Measurements from ENCODE around the gene SERTAD4. TPM values are rescaled to one million over a fixed set of nuclear protein-coding genes. Genes with fewer than 3 reads are reported as not detected.

Gene SERTAD4
- total and polyA plus RNA-seq, 2 experiments from 2014 or later = 1.3 to 1.6 TPM

- TF ChIP-seq ZNF462 (CRISPR knock-in tag; IDR thresholded peaks at IDR 0.05) (no peak), ZNF114 (CRISPR knock-in tag; IDR thresholded peaks at IDR 0.05) (no peak), POLR2AphosphoS5 (IDR thresholded peaks at IDR 0.05; ENCODE audit: low read depth) (no peak)
Observed at GRCh38 chr1:210228158-210228557, 4.4 kb upstream of the SERTAD4 start (continued).

- no peaks in the 10 kb centered on the region; the same call in 2 of the 3 replicates for H3K36me3 Mint-ChIP-seq (ENCODE audit: low read depth)
- peaks cover 5% of the 10 kb centered on the region; the same call in 1 of the 2 replicates for H3F3A ChIP-seq (replicated peaks; ENCODE audit: low read depth)
- H3K4me3 ChIP-seq = no peak overlapping the region
- no peak overlapping the region for H2AFZ ChIP-seq
- H3K27ac Mint-ChIP-seq = no peak overlapping the region
- peaks cover 29% of the 10 kb centered on the region for H3K27me3 Mint-ChIP-seq (ENCODE audit: insufficient read depth, low read depth, poor library complexity)
- 0 out of 2 replicates have a peak, but pooled peaks cover under 1% of the 10 kb centered on the region for H3K9me2 ChIP-seq (ENCODE audit: insufficient read depth)
- no peak overlapping the region for H3K4me2 ChIP-seq
- DNase-seq (ENCODE audit: low spot score) (no peak), ATAC-seq (no peak)
- H4K20me1 ChIP-seq (replicated peaks; ENCODE audit: insufficient read depth) = no peaks in the 10 kb centered on the region
- peaks cover 19% of the 10 kb centered on the region for H3K4me1 ChIP-seq (ENCODE audit: insufficient read depth)
- H3K4me1 Mint-ChIP-seq = peaks cover 8% of the 10 kb centered on the region
- H3K79me2 ChIP-seq (replicated peaks; ENCODE audit: insufficient read depth) = no peaks in the 10 kb centered on the region
- no peak overlapping the region for H3K4me3 Mint-ChIP-seq
- no peaks in the 10 kb centered on the region for H3K36me3 ChIP-seq (ENCODE audit: insufficient read depth)
- H3K9me3 Mint-ChIP-seq = no peaks in the 10 kb centered on the region
- H3K27me3 ChIP-seq (ENCODE audit: insufficient read depth) = peaks cover 56% of the 10 kb centered on the region
- no peak overlapping the region for H3K27ac ChIP-seq (ENCODE audit: low read depth)
- TF ChIP-seq ETS1 (IDR thresholded peaks at IDR 0.05) = no peak
- TF ChIP-seq ZNF114 (CRISPR knock-in tag; IDR thresholded peaks at IDR 0.05) = no peak
- no peak for TF ChIP-seq NANOG (IDR thresholded peaks at IDR 0.05; ENCODE audit: borderline replicate concordance)
- no peak for TF ChIP-seq ZNF462 (CRISPR knock-in tag; IDR thresholded peaks at IDR 0.05)
- no peak for TF ChIP-seq EZH2 (IDR thresholded peaks at IDR 0.05; ENCODE audit: low read depth, unreplicated experiment)
- no peak for TF ChIP-seq JUNB (IDR thresholded peaks at IDR 0.05; ENCODE audit: unreplicated experiment)
- TF ChIP-seq POLR2AphosphoS5 (IDR thresholded peaks at IDR 0.05; ENCODE audit: low read depth) = no peak
Observed at GRCh38 chr1:210230149-210230695, 2.4 kb upstream of the SERTAD4 start.
